SK-MEL-5 (cell line): Measurements from ENCODE around the gene RTRAF. TPM values are rescaled to one million over a fixed set of nuclear protein-coding genes. Genes with fewer than 3 reads are reported as not detected.

Source experiments
- DNase-seq: peaks from one replicate; pipeline ENCODE4 v3.0.0-alpha.2; 2016; ENCODE audit warnings: low read depth, low spot score
- in situ Hi-C: cut with HindIII; loops from 2 replicates; pipeline ENCODE4 v1.10.0; 2016; ENCODE audit warnings: low sequenced_read_pairs, high pct_unique_total_duplicates, low pct_unique_long_range_greater_than_20kb
- total RNA-seq: library from RNA; depleted of rRNA; stranded (reverse); fragments of >200 nt; shearing (Covaris generic); gene quantifications from 2 replicates; pipeline ENCODE4 v1.2.3, GENCODE V29; 2014

The RTRAF gene
- total RNA-seq, 1 experiment from 2014 or later: 287 TPM

GRCh38 chr14:52013984-52014600 is 24.7 kb downstream of the RTRAF start:
- DNase-seq: peak; percentile 46
- in situ Hi-C loops: no loop called here

- no peak for DNase-seq
- in situ Hi-C loops: no loop called here
Observed at GRCh38 chr14:52014601-52015267, 25.4 kb downstream of the RTRAF start.

- in situ Hi-C loops: no loop called here
- DNase-seq: peak; percentile 67
Observed at GRCh38 chr14:52015411-52016030, 26.2 kb downstream of the RTRAF start.

DNA sequence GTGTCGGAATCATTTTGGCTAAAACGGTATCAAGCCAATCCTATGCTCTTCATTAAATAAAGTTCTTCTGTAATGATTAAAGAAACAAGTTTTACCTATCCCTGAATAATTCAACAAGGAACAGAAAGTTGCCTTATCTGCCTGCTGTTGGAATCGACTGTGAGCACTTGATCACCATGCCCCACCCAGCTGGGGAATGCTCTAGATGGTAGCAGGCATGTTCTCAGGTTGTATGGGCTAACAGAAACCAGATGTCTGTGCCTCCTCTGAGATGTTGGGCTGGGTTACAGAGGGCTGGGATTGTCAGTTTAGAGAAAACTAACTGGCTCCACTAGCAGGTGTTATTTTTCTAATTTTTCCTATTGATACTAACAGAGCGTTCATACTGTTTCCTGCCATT is 28.9 kb downstream of the RTRAF start:
- in situ Hi-C loops: no loop called here
- no peak for DNase-seq

- in situ Hi-C loops: no loop called here
- DNase-seq: no peak
Observed at GRCh38 chr14:52018970-52019369, 29.6 kb downstream of the RTRAF start.

DNA sequence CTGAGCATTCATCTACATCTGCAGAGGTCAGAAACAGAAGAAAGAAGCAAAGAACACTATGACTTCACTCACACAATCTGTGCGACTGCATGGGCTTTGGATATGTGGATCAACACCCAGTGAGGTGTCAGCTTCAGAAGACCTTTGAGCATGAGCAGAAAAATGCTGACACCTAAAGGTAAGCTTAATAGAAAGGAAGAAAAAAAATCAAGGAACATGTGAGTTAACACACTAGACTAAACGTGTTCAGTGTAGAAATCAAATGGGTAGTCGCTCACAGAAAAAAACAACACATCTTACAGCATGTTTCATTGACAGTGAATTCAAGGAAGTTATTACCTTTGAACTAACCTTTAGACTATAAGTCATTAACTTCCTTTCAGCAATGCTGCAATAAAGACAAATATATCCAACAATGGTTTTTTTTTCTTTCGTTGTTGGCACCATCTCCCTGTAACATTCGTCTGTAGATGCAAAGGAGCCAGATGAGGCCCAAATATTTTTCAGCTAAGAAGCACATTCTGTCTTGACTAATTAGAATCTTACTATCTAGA is 30.9 kb downstream of the RTRAF start:
- in situ Hi-C loops: no loop called here
- no peak for DNase-seq

GRCh38 chr14:52020866-52021717 is 31.7 kb downstream of the RTRAF start:
- DNase-seq: no peak
- in situ Hi-C loops: no loop called here

DNA sequence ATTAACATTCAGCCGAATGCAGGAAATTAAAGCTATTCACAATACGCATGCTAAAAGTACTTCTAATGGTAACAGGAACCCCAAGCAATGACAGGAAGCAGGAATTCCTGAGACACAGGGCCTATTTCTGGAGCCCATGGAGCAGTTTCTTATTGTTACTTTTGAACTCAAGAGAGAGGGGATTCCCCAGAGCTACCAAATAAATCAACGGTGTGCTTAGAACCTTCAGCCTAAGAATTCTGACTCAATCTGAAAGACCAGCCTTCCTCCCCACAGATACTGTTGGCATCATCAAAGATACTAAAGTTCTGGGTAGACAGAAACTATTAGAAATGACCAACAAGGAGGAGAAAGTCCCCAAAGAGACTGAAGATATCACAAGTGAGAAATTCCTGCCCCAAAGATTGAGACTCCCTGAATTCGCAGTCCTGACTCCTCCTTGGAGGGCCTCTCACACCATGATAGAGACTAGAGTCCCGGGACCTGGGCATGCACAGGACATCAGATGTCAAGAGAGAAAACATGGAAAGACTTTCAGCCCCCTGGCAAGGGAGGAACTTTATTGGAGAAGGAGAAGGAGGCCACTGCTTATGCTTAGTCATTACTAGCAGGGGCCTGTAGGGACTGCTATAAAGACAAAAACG is 32.7 kb downstream of the RTRAF start:
- DNase-seq: no peak
- in situ Hi-C loops: no loop called here

- no peak for DNase-seq
- in situ Hi-C loops: no loop called here
Observed at GRCh38 chr14:52023518-52023917, 34.2 kb downstream of the RTRAF start.

- no peak for DNase-seq
- in situ Hi-C loops: no loop called here
Observed at GRCh38 chr14:52025310-52025709, 36.0 kb downstream of the RTRAF start.

GRCh38 chr14:52026017-52026660 is 36.8 kb downstream of the RTRAF start:
- no peak for DNase-seq
- in situ Hi-C loops: no loop called here

DNA sequence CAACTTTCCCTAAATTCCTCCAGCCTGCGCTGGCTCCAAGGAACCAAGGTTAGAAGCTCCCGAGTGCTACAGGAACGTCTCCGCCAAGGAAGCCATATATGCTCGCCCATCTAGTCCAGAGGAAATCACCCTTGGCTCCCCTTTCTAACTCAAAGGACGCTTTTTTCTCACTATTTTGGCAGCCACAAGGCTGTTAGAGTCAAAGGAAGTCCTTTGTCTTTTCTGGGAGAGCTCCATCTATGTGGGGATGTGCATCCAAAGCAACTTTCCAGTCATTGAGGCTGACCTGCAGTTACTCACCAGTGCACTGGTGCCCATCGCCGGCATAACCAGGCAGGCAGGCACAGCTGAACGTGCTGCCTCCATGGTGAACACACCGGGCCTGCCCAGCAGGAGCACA is 37.6 kb downstream of the RTRAF start:
- no peak for DNase-seq
- in situ Hi-C loops: no loop called here

DNA sequence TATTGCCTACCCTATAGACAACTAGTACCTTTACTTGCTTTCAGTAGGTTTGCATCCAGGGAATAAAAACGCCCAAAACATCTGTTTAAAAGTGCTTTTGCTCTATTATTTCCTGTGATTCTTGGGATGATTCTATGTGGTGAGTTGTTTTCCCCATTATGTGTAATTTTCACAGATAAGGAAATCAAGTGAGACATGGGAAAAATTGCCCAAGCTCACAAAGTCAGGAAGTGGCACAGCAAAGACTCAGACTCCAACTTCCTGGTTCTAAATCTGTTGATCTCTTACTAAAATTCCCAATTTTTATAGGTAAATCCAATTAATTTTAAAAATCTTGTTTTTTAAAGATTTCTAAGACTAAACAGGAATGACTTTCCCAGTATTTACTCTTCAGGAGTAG is 40.5 kb downstream of the RTRAF start:
- no peak for DNase-seq
- in situ Hi-C loops: no loop called here

DNA sequence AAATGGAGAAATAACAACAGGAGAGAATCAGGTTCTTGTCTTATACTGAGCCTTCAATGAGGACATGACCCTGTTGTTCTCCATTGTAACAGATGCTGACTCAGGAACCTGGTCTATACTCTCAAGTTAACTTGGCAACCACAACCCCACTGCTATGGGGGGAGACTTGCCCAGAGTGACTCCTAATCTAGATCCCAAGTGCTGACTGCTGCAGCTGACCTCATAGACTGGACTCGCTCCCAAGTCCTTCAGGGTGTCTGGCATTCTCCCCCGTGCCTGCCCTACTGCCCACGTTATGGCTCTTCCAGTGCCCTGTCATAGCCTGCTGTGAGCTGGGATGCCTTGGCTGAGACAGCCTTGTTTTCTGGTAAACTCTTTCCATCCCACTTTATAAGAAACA is 42.4 kb downstream of the RTRAF start:
- in situ Hi-C loops: no loop called here
- no peak for DNase-seq

GRCh38 chr14:52032204-52032801 is 43.0 kb downstream of the RTRAF start:
- DNase-seq: no peak
- in situ Hi-C loops: no loop called here

- in situ Hi-C loops: no loop called here
- no peak for DNase-seq
Observed at GRCh38 chr14:52033101-52033642, 43.8 kb downstream of the RTRAF start.
